ENCODE data around the gene NDC1.

The NDC1 gene

GRCh38 chr1:53730224-53730865 is 107.8 kb downstream of the NDC1 start:
- no peak for DNase-seq

DNA sequence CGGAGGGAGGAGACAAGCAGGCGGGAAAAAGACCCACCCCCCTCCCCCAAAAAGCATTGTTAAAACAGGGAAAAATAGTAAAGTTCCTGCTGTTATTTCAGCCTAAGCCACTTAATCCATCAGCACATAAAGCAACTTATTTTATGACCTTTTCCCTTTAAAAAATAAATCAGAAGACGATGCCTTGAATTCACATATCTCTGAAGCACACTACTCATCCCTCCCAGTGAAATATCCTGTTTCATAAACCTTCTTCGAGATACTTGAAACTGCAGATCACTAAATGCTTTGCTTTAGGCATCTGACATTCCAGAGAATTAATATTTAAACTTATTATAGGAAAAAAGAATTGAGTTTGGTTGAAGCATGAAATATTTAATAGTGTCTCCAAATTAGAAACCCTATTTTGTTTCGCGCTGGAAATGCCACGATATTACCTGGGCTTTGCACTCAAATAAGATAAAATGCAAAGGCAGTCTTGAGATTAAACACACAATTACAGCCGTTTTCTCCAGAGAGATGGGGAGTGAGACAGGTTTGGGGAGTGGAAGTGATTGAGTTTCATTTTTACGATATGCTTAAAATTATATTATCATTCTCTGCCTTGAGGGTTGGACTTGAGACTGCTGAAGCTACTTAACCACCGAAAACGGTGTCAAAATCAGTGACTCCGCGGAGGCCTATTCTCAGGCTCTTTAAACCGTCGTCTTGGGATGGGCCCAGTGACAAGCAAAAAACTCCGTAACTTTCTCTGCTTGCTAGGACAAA is 108.5 kb downstream of the NDC1 start:
- DNase-seq: no peak

GRCh38 chr1:53728702-53729455 is 109.2 kb downstream of the NDC1 start:
- no peak for DNase-seq

- DNase-seq: no peak
These were observed 109.9 kb downstream of the NDC1 start for GRCh38 chr1:53728196-53728595.

DNA sequence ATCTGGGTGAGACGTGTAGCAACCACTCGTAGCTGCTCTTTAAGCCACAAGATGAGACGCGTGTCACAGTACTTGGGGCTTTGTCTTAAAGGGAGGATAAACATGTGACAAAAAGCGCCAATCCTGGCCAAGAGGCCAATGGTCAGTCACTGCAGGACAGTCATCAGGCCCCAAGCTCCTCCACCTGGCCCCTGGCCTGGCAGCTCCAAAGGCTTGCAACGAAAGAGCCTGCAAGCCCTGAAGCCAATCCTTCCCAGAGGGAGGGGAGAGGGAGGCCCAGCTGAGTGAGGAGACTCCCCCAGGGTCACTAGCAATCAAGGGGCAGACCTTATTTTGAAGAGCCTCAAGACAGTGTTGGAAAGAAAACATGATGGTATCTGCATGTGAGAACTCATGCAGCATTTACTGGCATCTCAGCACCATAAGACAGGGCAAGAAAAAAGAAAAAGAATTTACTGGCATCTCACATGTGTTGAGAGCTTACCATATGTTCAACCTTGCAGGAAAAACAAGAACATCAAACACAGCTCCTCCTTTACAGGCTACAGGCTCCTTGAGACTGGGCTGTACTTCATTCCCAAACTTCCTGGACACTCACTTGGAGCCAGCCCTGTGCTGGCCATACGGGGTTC is 110.5 kb downstream of the NDC1 start:
- DNase-seq: no peak

DNA sequence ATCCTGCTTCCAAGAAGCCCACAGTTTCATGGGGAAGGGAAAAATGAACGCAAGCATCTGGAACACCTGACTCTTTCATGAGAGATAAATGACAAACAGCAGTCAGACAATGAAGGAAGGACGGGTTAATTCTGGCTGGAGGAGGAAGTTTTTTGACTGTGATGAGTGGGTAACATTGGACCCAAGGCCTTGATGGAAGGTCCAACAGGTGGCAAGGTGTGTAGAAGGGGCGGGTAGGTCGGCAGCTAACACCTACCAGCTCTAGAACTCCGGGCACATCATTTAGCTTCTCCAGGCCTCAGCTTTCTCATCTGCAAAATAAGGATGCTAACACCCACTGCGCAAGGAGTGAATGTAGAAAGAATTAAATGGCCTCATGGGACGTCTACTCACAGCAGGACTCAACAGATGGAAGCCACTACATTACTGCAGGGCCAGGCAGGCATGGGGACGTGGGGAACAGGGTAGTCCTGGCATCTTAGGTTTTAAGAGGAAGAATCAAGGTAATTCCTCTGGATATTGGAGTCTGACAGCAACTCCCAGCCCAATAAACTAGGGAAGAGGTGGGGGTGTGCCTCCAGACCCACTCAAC is 112.0 kb downstream of the NDC1 start:
- DNase-seq: no peak

GRCh38 chr1:53725238-53725689 is 112.8 kb downstream of the NDC1 start:
- no peak for DNase-seq

DNA sequence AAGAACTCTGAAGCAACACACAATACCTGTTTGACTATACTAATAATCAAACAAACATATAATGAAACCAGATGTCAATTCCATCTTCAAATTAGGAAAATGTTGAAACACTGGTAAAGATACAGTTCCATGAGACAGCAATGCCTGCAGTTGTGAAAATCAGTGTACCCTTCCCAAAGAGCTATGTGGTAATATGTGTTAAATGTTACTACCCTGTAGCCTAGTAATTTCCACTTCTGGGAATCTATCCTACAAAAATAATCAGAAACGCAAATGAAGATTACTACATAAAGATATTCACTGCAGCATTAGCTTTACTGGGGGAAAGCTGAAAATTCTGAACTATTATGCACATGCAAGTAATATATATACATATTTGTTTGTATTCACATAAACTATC is 116.1 kb downstream of the NDC1 start:
- no peak for DNase-seq

GRCh38 chr1:53721088-53721487 is 117.0 kb downstream of the NDC1 start:
- DNase-seq: no peak

DNA sequence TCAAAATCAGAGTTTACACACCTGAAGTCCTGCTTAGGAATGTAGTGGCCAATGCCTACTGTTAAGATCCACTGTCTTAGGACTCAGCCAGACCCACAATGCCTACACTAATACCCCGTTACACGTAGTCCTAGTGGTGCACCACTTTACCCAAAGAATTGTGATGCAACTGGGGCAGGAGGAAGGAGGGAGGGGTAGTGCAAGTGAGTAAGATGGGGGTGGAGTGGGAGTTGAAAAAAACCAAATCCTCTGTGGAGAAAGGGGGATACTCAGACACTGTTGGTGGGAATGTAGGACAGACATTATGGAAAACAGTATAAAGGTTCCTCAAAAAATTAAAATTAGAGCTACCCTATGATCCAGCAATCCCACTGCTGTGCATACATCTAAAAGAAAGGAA is 118.6 kb downstream of the NDC1 start:
- DNase-seq: no peak

- no peak for DNase-seq
These were observed 119.7 kb downstream of the NDC1 start for GRCh38 chr1:53718443-53718842.

DNA sequence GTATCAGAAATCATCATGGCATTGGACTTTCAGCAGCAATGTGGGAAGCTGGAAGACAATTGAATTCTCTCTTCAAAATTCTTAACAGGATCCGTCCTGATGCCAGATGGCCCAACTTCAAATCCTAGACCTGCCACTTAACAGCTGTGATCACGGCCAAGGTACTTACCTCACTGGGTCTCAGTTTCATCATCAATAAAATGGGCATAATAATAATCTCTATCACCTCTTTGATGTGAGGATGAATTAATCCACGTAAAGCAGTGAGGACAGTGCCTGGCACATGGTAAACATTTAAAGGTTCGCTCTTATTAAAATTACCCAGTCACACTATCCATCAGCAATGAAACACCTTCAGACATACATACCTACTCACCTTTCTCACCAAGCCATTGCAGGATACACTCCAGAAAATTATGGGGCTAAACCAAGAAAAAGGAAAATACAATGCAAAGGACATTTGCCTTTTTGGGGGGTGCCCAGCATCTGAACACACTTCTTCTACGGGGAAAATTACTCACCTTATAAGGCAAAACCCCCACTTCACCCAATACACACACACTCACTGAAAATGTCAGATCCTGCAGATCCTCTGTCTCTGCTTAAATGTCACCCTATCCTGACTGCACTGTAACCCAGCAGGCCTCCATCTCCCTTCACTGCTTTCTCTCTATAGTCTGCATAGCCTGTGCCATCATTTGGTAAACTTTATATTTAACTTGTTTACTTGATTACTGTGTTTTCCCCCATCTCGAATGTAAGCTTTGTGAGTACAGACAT is 120.9 kb downstream of the NDC1 start:
- DNase-seq: no peak

GRCh38 chr1:53716150-53716549 is 121.9 kb downstream of the NDC1 start:
- DNase-seq: no peak

DNA sequence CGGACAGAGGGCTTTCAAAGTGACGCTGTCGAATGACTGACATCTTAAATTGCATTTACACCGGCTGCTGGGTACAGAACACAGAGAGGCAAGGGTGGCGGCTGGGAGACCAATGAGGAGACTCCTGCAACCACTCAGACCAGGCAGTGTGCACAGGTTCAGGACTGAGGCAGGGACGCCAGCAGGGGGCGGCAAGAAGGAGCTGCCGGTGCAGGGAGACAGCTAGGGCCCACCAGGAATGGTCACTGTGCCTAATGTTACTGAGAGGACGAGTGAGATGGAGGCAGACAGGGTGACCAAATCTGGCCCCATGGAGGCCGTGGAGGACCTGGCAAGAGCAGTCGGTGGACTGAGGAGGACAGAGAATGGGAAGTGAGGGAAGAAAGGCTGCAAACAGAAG is 122.6 kb downstream of the NDC1 start:
- no peak for DNase-seq

Measured in C1 segment of cervical spinal cord (tissue), 14 donors.